Large intestine (tissue), 3 donors: ENCODE data around the gene PLXNA2. TPM values are rescaled to one million over a fixed set of nuclear protein-coding genes. Genes with fewer than 3 reads are reported as not detected.

Source experiments
- DNase-seq, 2 donors: peaks; one replicate each; pipeline versions ENCODE4 v3.0.0 to v3.0.0-alpha.2; 2013
- H3K27ac ChIP-seq: one replicate; pipeline ENCODE4 v1.5.1; 2013; ENCODE audit warnings: low read length
- H3K27me3 ChIP-seq: 2 replicates; pipeline ENCODE4 v1.6.1; 2013; ENCODE audit warnings: low read length; ENCODE audit not compliant: control insufficient read depth, insufficient read depth
- H3K36me3 ChIP-seq: 2 replicates; pipeline ENCODE4 v1.6.1; 2013; ENCODE audit warnings: low read length; ENCODE audit not compliant: control insufficient read depth, insufficient read depth
- H3K4me1 ChIP-seq: one replicate; pipeline ENCODE4 v1.6.1; 2013; ENCODE audit warnings: low read length; ENCODE audit not compliant: control insufficient read depth, insufficient read depth
- H3K4me3 ChIP-seq: one replicate; pipeline ENCODE4 v1.5.1; 2013; ENCODE audit warnings: low read length
- H3K9me3 ChIP-seq: one replicate; pipeline ENCODE4 v1.6.1; 2013; ENCODE audit warnings: mild to moderate bottlenecking, low read depth, low read length, moderate library complexity; ENCODE audit not compliant: control insufficient read depth
- WGBS: methylation state at CpG from one replicate; pipeline ENCODE4 v1.1.5; 2013; ENCODE audit warnings: low lambda C conversion rate; ENCODE audit not compliant: insufficient coverage; 5-methylcytosine and 5-hydroxymethylcytosine counted together
- polyA plus RNA-seq: library from polyadenylated mRNA; unstranded; fragments of 120-200 nt; gene quantifications from one replicate; pipeline ENCODE4 v1.2.1, GENCODE V29; 2013

Gene PLXNA2
- polyA plus RNA-seq, 1 donor: 11.7 TPM

DNA sequence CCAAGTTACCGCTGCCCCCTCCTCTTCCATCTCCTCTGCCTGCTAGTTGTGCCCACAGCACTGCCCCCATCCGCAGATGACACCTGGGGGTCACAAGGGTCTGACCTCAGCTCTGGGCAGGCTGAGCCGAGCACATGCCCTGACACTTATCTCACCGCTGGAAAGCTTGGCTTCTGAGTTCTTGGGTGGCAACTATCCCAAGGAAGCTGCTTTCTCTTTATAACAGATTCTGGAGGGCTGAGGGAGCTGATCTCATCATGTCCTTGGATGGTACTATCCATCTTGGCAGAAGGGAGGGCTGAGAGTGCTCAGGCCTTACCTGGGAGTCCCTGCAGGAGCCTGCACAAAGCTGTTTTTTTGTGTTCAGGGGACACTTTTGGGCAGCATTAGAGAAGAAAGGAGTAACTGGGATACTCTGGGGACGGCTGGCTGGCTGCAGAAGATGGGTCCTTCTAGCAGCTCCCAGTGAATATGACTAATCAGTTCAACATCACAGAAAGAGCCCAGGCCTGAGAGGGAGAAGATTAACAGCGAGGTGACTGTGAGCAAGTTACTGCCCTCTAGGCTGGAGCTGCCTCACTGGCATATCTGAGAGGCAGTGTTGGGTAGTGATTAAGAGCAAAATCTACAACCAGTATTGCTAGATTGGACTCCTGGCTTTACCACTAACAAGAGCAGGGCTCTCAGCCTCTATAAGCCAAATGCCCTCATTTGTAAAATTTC, 71.6 kb downstream of the PLXNA2 start:
- no peaks in the 10 kb centered on the region for H3K27me3 ChIP-seq
- no peak for DNase-seq
- H3K36me3 ChIP-seq: no peaks in the 10 kb centered on the region
- no peaks in the 10 kb centered on the region for H3K9me3 ChIP-seq
- peaks cover 45% of the 10 kb centered on the region for H3K4me1 ChIP-seq
- no peak overlapping the region for H3K4me3 ChIP-seq
- H3K27ac ChIP-seq: no peak overlapping the region
- no CpG with 5 or more reads among the region's 6 CpGs for WGBS

DNA sequence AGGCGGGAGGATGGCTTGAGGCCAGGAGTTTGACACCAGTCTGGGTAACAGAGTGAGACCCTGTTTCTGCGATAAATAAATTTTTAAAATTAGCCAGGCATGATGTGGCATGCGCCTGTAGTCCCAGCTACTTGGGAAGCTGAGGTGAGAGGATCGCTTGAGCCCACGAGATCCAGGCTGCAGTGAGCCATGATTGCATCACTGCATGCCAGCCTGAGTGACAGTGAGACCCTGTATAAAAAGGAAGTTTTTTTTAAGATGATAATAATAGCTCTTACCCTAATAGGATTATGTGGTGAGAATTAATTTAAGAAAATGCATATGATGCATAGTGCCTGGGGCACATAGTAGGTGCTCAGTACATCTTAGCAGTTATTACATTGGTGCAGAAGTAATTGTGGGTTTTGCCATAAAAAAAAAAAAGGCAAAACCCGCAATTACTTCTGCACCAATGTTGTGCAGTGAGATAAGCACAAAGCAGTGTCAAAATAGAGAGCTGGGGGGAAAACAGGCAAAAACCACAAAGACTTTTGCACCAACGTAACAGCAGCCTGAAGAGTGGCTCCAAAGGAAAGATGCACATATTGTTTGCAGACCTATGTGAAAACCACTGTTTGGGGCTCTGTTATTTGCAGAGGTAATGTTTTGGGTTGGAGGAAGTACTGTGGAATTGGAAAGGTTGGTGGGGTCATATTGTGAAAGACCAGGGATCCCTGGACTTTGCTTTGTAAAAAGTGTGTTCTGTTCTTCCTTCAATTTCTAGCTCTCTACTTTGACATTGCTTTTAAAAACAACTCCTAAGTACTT, 72.4 kb downstream of the PLXNA2 start:
- H3K27me3 ChIP-seq: no peaks in the 10 kb centered on the region
- no peaks in the 10 kb centered on the region for H3K9me3 ChIP-seq
- no peak overlapping the region for H3K4me3 ChIP-seq
- no peak for DNase-seq
- no peaks in the 10 kb centered on the region for H3K36me3 ChIP-seq
- H3K27ac ChIP-seq: no peak overlapping the region
- peaks cover 39% of the 10 kb centered on the region for H3K4me1 ChIP-seq
- 80% methylated on average over 1 of the region's 7 CpGs for WGBS

DNA sequence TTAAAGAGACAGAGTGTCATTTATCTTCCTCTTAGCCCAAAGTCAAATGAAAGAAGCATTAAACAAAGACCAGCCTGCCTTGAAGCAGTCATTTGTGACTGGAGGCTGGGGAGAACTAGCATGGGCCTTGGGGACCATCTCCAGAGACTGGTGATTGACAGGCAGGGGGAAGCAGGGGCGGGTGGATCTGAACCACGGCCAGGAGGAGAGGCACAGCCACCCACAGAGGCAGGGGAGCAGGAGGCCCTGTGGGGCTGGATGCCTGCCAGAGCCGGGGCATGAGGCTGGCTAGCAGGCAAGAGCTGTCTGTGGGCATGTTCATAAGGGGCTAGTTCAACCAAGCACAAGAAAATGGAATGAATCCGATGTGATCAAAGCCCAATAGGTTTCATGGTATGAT, 73.9 kb downstream of the PLXNA2 start:
- H3K4me1 ChIP-seq: peaks cover 32% of the 10 kb centered on the region
- WGBS: 80% methylated on average over 1 of the region's 4 CpGs

DNA sequence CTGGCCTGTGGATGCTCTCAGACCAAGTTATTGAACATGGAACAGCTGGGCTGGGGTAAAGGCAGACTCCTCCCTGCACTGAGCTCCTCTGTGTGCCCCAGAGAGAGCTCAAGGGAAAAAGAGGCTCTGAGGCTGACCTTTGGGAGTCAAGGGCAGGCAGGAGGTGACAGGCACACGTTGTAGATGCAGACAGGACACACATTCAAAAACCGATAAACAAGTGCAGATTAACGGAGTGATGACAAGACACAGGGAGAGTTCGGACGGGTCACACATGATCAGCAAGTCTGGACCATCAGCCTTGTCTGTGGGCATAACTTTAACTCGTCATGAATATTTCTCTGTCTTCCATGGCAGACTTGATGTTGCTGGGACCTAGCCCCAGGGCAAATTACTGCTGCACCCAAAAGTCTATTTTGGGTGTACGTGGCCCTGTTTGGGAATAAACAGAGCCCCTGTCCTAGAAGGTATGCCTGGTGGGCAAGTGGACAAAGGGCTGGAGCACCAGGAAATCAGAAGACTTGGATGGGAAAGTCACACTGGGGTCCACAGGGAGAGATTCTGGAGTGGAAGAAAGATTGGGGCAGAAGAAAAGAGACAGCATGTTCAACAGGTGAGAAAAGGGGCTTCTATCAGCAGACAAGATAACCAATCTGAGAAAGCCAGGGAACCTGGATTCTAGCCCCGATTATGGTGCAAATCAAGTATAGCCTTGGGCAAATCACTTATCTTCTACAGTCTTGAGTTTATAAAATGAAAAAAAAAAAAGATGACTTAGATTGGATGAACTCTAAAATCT, 74.9 kb downstream of the PLXNA2 start:
- Histone ChIP-seq H3K4me3 (no peak overlapping the region), H3K4me1 (peaks cover 23% of the 10 kb centered on the region), H3K27ac (no peak overlapping the region), H3K27me3 (no peaks in the 10 kb centered on the region), H3K36me3 (no peaks in the 10 kb centered on the region), H3K9me3 (no peaks in the 10 kb centered on the region)
- DNase-seq: no peak
- WGBS: no CpG with 5 or more reads among the region's 8 CpGs

More for the DNA sequence above, 73.9 kb downstream of the PLXNA2 start:
- H3K36me3 ChIP-seq: no peaks in the 10 kb centered on the region
- no peaks in the 10 kb centered on the region for H3K27me3 ChIP-seq
- H3K27ac ChIP-seq: no peak overlapping the region
- H3K9me3 ChIP-seq: no peaks in the 10 kb centered on the region
- no peak for DNase-seq
- H3K4me3 ChIP-seq: no peak overlapping the region

DNA sequence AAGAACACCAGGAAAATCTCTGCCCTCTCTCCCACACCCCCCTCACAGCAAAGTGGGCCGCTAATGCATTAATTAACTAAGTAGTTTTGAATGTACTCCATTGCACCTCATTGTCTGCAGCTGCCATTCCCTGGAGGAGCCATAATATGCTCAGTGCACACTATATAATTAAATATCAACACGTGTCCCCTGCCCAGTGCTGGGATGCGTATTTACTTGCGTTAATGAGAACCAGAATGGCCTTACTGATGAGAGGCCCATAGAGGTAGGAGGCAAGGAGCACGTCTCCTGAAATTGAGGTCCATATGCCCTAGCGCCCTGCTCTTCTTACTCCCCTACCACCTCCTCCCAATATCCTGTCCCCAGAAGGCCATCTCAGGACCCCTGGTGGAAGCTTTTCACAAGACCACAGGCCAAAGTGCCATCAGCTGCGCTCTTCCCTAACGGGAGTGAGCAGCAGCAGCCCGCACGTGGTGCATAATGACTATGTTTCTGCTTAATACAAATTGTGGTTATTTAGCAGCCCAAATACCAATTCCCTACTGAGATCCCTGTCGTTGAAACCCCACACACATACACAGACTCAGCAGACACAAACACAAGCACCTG, 76.8 kb downstream of the PLXNA2 start:
- no CpG with 5 or more reads among the region's 11 CpGs for WGBS
- no peak for DNase-seq
- no peak overlapping the region for H3K27ac ChIP-seq
- peaks cover 31% of the 10 kb centered on the region for H3K4me1 ChIP-seq
- H3K9me3 ChIP-seq: no peaks in the 10 kb centered on the region
- no peaks in the 10 kb centered on the region for H3K36me3 ChIP-seq
- no peak overlapping the region for H3K4me3 ChIP-seq
- H3K27me3 ChIP-seq: no peaks in the 10 kb centered on the region

DNA sequence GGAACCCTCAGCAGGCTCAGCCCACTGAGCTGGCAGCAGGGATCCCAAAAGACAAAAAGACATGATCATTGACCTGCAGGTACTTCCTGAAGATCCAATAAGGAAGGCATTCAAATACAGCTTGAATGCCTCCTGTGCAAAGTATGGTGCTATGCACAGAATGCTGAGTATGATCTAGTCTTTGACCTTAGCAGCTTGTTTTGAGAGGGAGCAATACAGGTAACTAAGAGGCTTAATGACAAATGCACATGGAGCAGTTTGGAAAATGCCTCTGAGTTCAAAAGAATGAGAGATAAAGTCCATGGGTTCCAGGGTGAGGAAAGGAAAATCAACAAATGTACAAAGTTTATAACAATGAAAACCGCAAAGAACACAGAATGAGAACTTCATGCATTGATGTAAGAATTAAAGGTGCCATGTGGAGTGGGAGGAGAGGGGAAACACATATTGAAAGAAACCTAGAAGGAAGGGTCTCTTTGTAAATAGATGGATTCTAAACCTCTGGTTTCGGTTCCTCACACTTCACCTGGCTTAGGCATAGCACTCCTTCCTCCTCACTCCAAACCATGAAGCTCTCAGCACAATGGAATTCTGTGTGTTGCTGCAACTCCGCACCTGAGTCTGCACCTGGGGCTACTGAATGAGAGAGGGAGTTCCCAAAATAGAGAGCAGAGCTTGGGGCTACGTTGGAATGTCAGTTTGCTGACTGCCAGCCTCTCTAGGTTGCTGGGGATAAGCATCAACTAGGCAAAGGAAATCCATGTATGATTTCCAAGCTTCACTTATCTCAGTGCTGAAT, 77.6 kb downstream of the PLXNA2 start:
- Histone ChIP-seq H3K36me3 (no peaks in the 10 kb centered on the region), H3K27me3 (no peaks in the 10 kb centered on the region), H3K4me1 (peaks cover 30% of the 10 kb centered on the region), H3K27ac (no peak overlapping the region), H3K4me3 (no peak overlapping the region), H3K9me3 (no peaks in the 10 kb centered on the region)
- WGBS: no CpG with 5 or more reads among the region's 4 CpGs
- DNase-seq: peak in 1 of 2 donors; percentile 59

DNA sequence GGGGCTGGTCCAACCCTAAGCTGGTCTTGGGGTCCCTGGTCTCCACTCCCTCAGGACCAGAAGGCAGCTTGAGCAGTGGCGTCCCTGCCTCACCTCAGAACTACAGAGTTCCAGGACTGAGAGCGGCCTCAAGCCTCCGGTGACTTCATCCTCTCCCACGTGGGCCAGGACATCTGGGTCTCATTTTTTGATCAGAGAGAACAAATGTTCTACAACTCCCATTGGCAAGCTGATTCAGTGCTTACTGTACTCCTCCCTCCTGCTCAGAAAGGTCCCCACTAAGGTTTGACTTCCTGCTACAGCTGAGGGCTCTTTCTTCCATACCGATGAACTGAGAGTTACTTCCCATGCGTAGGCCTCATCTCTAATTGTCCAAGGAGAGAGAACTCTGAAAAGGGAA, 78.5 kb downstream of the PLXNA2 start:
- peaks cover 30% of the 10 kb centered on the region for H3K4me1 ChIP-seq
- no peaks in the 10 kb centered on the region for H3K27me3 ChIP-seq
- WGBS: no CpG with 5 or more reads among the region's 6 CpGs
- no peak overlapping the region for H3K27ac ChIP-seq
- no peak overlapping the region for H3K4me3 ChIP-seq
- H3K9me3 ChIP-seq: no peaks in the 10 kb centered on the region
- no peaks in the 10 kb centered on the region for H3K36me3 ChIP-seq
- no peak for DNase-seq

DNA sequence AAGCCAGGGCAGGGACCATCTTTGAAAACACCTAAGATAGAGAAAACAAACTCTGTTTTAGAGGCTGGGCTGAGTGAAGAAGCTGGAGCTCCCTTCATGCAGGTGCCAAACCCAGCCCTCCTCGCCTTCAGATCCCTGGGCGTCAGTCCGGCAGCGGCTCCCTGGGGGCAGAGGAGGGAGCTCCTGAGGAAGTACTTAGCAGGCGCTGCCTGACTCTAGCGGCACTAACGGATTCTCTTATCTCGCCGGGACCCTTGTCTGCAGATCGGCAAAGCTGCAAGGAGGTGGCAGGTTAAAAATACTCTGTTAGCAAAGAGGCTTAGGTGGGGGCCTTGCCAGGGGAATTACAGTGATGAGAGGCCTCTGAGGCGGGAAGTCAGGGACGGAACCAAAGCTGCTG, 79.6 kb downstream of the PLXNA2 start:
- Histone ChIP-seq H3K27me3 (no peaks in the 10 kb centered on the region), H3K9me3 (no peaks in the 10 kb centered on the region), H3K4me1 (peaks cover 30% of the 10 kb centered on the region), H3K36me3 (no peaks in the 10 kb centered on the region), H3K27ac (no peak overlapping the region), H3K4me3 (no peak overlapping the region)
- WGBS: no CpG with 5 or more reads among the region's 12 CpGs
- no peak for DNase-seq

DNA sequence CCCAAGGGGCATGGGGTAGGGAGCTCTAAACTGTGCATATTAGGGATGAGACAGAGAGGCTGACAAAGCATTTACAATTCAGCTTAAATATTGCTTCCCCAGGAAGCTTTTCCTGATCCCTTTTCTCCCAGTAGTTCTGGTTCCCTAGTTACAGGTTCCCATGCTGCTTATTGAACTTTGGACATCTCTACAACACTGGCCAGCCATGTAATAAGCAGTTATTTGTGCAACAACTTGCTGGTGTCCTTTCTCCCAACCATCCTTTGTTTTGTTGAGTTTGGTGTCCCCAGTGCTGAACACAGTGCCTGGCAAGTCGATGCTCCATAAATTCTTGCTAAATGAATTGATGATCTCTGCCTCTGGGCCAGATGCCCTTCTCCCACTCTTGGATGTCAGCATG, 80.6 kb downstream of the PLXNA2 start:
- H3K27ac ChIP-seq: no peak overlapping the region

More for the DNA sequence above, 80.6 kb downstream of the PLXNA2 start:
- DNase-seq: peak in 1 of 2 donors; percentile 69
- H3K9me3 ChIP-seq: no peaks in the 10 kb centered on the region
- H3K4me3 ChIP-seq: no peak overlapping the region
- no peaks in the 10 kb centered on the region for H3K27me3 ChIP-seq
- no CpG with 5 or more reads among the region's 1 CpG for WGBS
- H3K36me3 ChIP-seq: no peaks in the 10 kb centered on the region
- peaks cover 41% of the 10 kb centered on the region for H3K4me1 ChIP-seq
